Fibroblast of mammary gland (primary cell): ENCODE results near the gene NOG.

Experiments
- DNase-seq: peaks from one replicate; pipeline ENCODE4 v3.0.0-alpha.2; 2010; ENCODE audit warnings: low read depth
- H3K4me3 ChIP-seq: 2 replicates; pipeline ENCODE4 v1.5.1; 2011; ENCODE audit warnings: low read depth, mild to moderate bottlenecking, low read length, moderate library complexity; ENCODE audit not compliant: control insufficient read depth
- CTCF ChIP-seq: conservative IDR thresholded peaks from 2 replicates; pipeline ENCODE4 v1.5.1; 2011; ENCODE audit warnings: low read depth, low read length, inconsistent platforms; ENCODE audit not compliant: control insufficient read depth, insufficient read depth

Gene NOG

GRCh38 chr17:56613131-56613530 lies 19.6 kb downstream of the NOG start:
- H3K4me3 ChIP-seq: no peak overlapping the region
- DNase-seq: no peak
- no peak for TF ChIP-seq CTCF

GRCh38 chr17:56614522-56614921 lies 21.0 kb downstream of the NOG start:
- no peak overlapping the region for H3K4me3 ChIP-seq
- no peak for DNase-seq
- TF ChIP-seq CTCF: no peak

GRCh38 chr17:56616239-56616638 lies 22.7 kb downstream of the NOG start:
- H3K4me3 ChIP-seq: no peak overlapping the region
- no peak for TF ChIP-seq CTCF
- no peak for DNase-seq

- H3K4me3 ChIP-seq: no peak overlapping the region
- no peak for DNase-seq
- TF ChIP-seq CTCF: no peak
Measured at GRCh38 chr17:56623383-56623782, 29.9 kb downstream of the NOG start.

- TF ChIP-seq CTCF: no peak
- no peak overlapping the region for H3K4me3 ChIP-seq
- DNase-seq: no peak
Measured at GRCh38 chr17:56624309-56624708, 30.8 kb downstream of the NOG start.

- TF ChIP-seq CTCF: no peak
- DNase-seq: no peak
Measured at GRCh38 chr17:56624912-56625311, 31.4 kb downstream of the NOG start.

GRCh38 chr17:56629531-56630075 lies 36.1 kb downstream of the NOG start:
- H3K4me3 ChIP-seq: no peak overlapping the region
- peak; percentile 36 for TF ChIP-seq CTCF
- peak; percentile 18 for DNase-seq

More at GRCh38 chr17:56624912-56625311, 31.4 kb downstream of the NOG start:
- no peak overlapping the region for H3K4me3 ChIP-seq
